Endothelial cell of umbilical vein (primary cell): ENCODE measurements around the gene NR1H3. TPM values are rescaled to one million over a fixed set of nuclear protein-coding genes. Genes with fewer than 3 reads are reported as not detected.

Experiments used
- BruUV-seq: library from RNA; stranded (reverse); fragments of 400-500 nt; replicated peaks from 2 replicates; lab custom pipeline; 2021; lab: Mats Ljungman, UMichigan
- CTCF ChIA-PET: fragments of 300-600, 350-600 bp; sonication (Branson Sonifier 250); formaldehyde crosslinking; loops from one replicate; lab custom pipeline; 2021; ENCODE audit warnings: antibody characterized with exemption, inconsistent platforms; lab: Charles Lee
- POLR2A ChIA-PET: fragments of 300-600, 350-600 bp; sonication (Branson Sonifier 250); formaldehyde crosslinking; loops from one replicate; lab custom pipeline; 2021; ENCODE audit warnings: antibody characterized with exemption, inconsistent platforms; lab: Charles Lee
- DNase-seq: peaks from one replicate; pipeline ENCODE4 v3.0.0-alpha.2; 2011; ENCODE audit warnings: low read depth, low spot score
- FAIRE-seq: peaks from 2 replicates; lab custom pipeline; 2011; peaks lifted over from hg19 to GRCh38; lab: Jason Lieb, UNC
- H2AFZ ChIP-seq: 2 replicates; pipeline ENCODE4 v1.6.0; 2012; ENCODE audit warnings: low read depth, low read length, control low read depth, inconsistent platforms
- H3K27ac ChIP-seq: 2 replicates; pipeline ENCODE4 v1.5.1; 2011; ENCODE audit warnings: low read depth, mild to moderate bottlenecking, control low read depth, low read length, moderate library complexity; ENCODE audit not compliant: insufficient read depth
- H3K27me3 ChIP-seq, 2 experiments: 2 replicates each; pipeline versions ENCODE4 v1.6.0 to v1.6.1; 2011; ENCODE audit warnings: low read length in 2 of 2, mixed read lengths in 1 of 2; ENCODE audit not compliant: control insufficient read depth in 2 of 2, insufficient read depth in 2 of 2
- H3K36me3 ChIP-seq, 2 experiments: 2 replicates in 1 of 2; 3 replicates in 1 of 2; pipeline ENCODE4 v1.5.1; 2011; ENCODE audit warnings: low read length in 2 of 2, mild to moderate bottlenecking in 1 of 2, moderate library complexity in 1 of 2; ENCODE audit not compliant: control insufficient read depth in 2 of 2, insufficient read depth in 2 of 2; ENCODE audit errors: extremely low read depth in 1 of 2
- H3K4me1 ChIP-seq: 3 replicates; pipeline ENCODE4 v1.5.1; 2011; ENCODE audit warnings: mild to moderate bottlenecking, low read length; ENCODE audit not compliant: control insufficient read depth, insufficient read depth; ENCODE audit errors: extremely low read depth
- H3K4me2 ChIP-seq: 2 replicates; pipeline ENCODE4 v1.6.1; 2011; ENCODE audit warnings: low read length, control low read depth, mixed read lengths; ENCODE audit not compliant: insufficient read depth
- H3K4me3 ChIP-seq, 3 experiments: fragments of 200-600 bp in 1 of 3; sonication (generic), shearing (Covaris generic) in 1 of 3; replicated peaks in 1 of 3; 2 replicates each; pipeline ENCODE4 v1.5.1; 2011 to 2016; ENCODE audit warnings: control low read depth in 3 of 3, low read length in 3 of 3, mild to moderate bottlenecking in 2 of 3, inconsistent platforms in 1 of 3, low read depth in 1 of 3, moderate library complexity in 1 of 3; ENCODE audit not compliant: insufficient read depth in 1 of 3
- H3K79me2 ChIP-seq: 2 replicates; pipeline ENCODE4 v1.6.0; 2012; ENCODE audit warnings: low read length, inconsistent platforms; ENCODE audit not compliant: control insufficient read depth, insufficient read depth
- H3K9ac ChIP-seq: replicated peaks from 2 replicates; pipeline ENCODE3; 2011; ENCODE audit warnings: low read length, control low read depth; ENCODE audit not compliant: insufficient read depth; ENCODE audit errors: extremely low read depth
- H3K9me1 ChIP-seq: replicated peaks from 3 replicates; pipeline ENCODE4 v1.6.0; 2011; ENCODE audit warnings: mild to moderate bottlenecking, low read length; ENCODE audit not compliant: control insufficient read depth, insufficient read depth; ENCODE audit errors: extremely low read depth
- H3K9me3 ChIP-seq: replicated peaks from 2 replicates; pipeline ENCODE4 v1.5.1; 2012; ENCODE audit warnings: low read length, inconsistent platforms; ENCODE audit not compliant: control insufficient read depth, insufficient read depth
- H4K20me1 ChIP-seq: replicated peaks from 2 replicates; pipeline ENCODE3; 2011; ENCODE audit warnings: mild to moderate bottlenecking, low read length; ENCODE audit not compliant: control insufficient read depth, insufficient read depth; ENCODE audit errors: extremely low read depth
- CTCF ChIP-seq, 2 donors: IDR thresholded peaks; 1 replicate in 1 of 2; 2 replicates in 1 of 2; pipeline ENCODE4 v1.5.1; 2011; ENCODE audit warnings: low read length in 2 of 2, mild to moderate bottlenecking in 2 of 2, moderate library complexity in 2 of 2, control low read depth in 1 of 2, inconsistent platforms in 1 of 2, low read depth in 1 of 2; ENCODE audit not compliant: insufficient read depth in 1 of 2; ENCODE audit errors: extremely low read depth in 1 of 2
- EZH2 ChIP-seq: IDR thresholded peaks from 2 replicates; pipeline ENCODE4 v1.6.1; 2012; ENCODE audit warnings: borderline replicate concordance, low read depth, mild to moderate bottlenecking, moderate library complexity, low read length, inconsistent platforms; ENCODE audit not compliant: severe bottlenecking
- FOS ChIP-seq: IDR thresholded peaks from 2 replicates; pipeline ENCODE4 v1.6.1; 2011; ENCODE audit warnings: mild to moderate bottlenecking, low read length, moderate library complexity, borderline replicate concordance; ENCODE audit not compliant: insufficient read depth
- GATA2 ChIP-seq: IDR thresholded peaks from 2 replicates; pipeline ENCODE4 v1.7.0; 2011; ENCODE audit warnings: low read depth, mild to moderate bottlenecking, moderate library complexity, mixed read lengths, low read length; ENCODE audit not compliant: insufficient read length, insufficient read depth
- JUN ChIP-seq: IDR thresholded peaks from 2 replicates; pipeline ENCODE4 v1.6.1; 2011; ENCODE audit warnings: borderline replicate concordance, low read depth; ENCODE audit not compliant: insufficient read length, insufficient read depth
- MAX ChIP-seq: IDR thresholded peaks from 2 replicates; pipeline ENCODE4 v1.6.1; 2011; ENCODE audit not compliant: insufficient read depth, insufficient read length
- MYC ChIP-seq: IDR thresholded peaks from one replicate; pipeline ENCODE4 v1.6.1; 2011; ENCODE audit warnings: mild to moderate bottlenecking, low read depth, low read length
- POLR2A ChIP-seq: IDR thresholded peaks from 2 replicates; pipeline ENCODE4 v1.6.1; 2012; ENCODE audit warnings: low read depth, mild to moderate bottlenecking, control low read depth, low read length
- POLR2AphosphoS5 ChIP-seq: IDR thresholded peaks from 2 replicates; pipeline ENCODE4 v1.6.1; 2012; ENCODE audit warnings: low read depth, mild to moderate bottlenecking, control low read depth, low read length, moderate library complexity; ENCODE audit not compliant: insufficient read depth
- dilution Hi-C: fragments of 300-500 bp; cut with MboI; formaldehyde crosslinking; loops from one replicate; pipeline ENCODE4 v1.15.0; 2019; ENCODE audit warnings: low sequenced_read_pairs; ENCODE audit not compliant: extremely low pct_ligation_motif_present
- intact Hi-C: fragments of 100-400 bp; cut with micrococcal nuclease; formaldehyde crosslinking; loops from one replicate; pipeline ENCODE4 v1.10.0; 2022
- polyA plus RNA-seq, 4 experiments: library from polyadenylated mRNA; depleted of rRNA in 3 of 4; stranded (reverse) in 3 of 4; unstranded in 1 of 4; fragments of >200 nt; gene quantifications; 2 replicates each; pipeline versions ENCODE4 v1.2.1 to v1.2.3, GENCODE V29; 2011 to 2012; ENCODE audit warnings: missing spikeins in 1 of 4
- total RNA-seq: library from RNA; stranded (reverse); gene quantifications from 2 replicates; pipeline ENCODE4 v1.2.3, GENCODE V29; 2021

Gene NR1H3
- total and polyA plus RNA-seq, 2 donors (not counting 3 experiments of a cell fraction or from before 2014, with no cell fraction given), result 9.8 to 16.3 TPM

GRCh38 chr11:47216121-47216798, 41.5 kb upstream of the NR1H3 start:
- peak overlapping the region; percentile 93 for H3K9ac ChIP-seq
- dilution Hi-C loops (no loop called here), intact Hi-C loops (no loop called here)
- H3K27ac ChIP-seq, result peak overlapping the region; percentile 87
- no peaks in the 10 kb centered on the region for H3K9me1 ChIP-seq
- POLR2A ChIA-PET, result interaction anchor here (2.4 kb wide), 1 partner anchor 29 kb away, joined by 8 read pairs; no protein-coding TSS in a partner anchor
- peak overlapping the region; percentile 27 for H2AFZ ChIP-seq
- H3K9me3 ChIP-seq, result no peaks in the 10 kb centered on the region
- no peaks in the 10 kb centered on the region for H4K20me1 ChIP-seq
- peaks cover 36% of the 10 kb centered on the region for H3K79me2 ChIP-seq
- BruUV-seq, result no TSS peak
- CTCF ChIA-PET, result interaction anchor here (0.8 to 3.6 kb wide), 10 partner anchors 12 to 139 kb away, joined by 3 to 19 read pairs (median 8); partner anchors contain the start of gene NR1H3
- DNase-seq, result peak; percentile 91
- H3K4me2 ChIP-seq, result peak overlapping the region; percentile 85
- no peaks in the 10 kb centered on the region for H3K36me3 ChIP-seq
- H3K4me3 ChIP-seq, result peak overlapping the region; percentile 58 to 80 (median 64)
- TF ChIP-seq GATA2 (peak; percentile 9), MYC (no peak), CTCF (IDR thresholded peaks at IDR 0.05; ENCODE audit: extremely low read depth in 1 of 2, insufficient read depth in 1 of 2, low read depth in 1 of 2, low read length in 2 of 2) (no peak), JUN (peak; percentile 21), POLR2AphosphoS5 (peak; percentile 73), POLR2A (peak; percentile 47), FOS (peak; percentile 68), EZH2 (no peak), MAX (no peak)
- FAIRE-seq, result peak; percentile 89
- H3K4me1 ChIP-seq, result peaks cover 44% of the 10 kb centered on the region
- H3K27me3 ChIP-seq, result no peaks in the 10 kb centered on the region
